Fibroblast of pulmonary artery (primary cell): Measurements from ENCODE around the gene SMIM5.

Experiments used
- DNase-seq: peaks from one replicate; pipeline ENCODE4 v3.0.0-alpha.2; 2010; ENCODE audit warnings: low read depth
- H3K4me3 ChIP-seq: replicated peaks from 2 replicates; pipeline ENCODE4 v1.5.1; 2011; ENCODE audit warnings: low read depth, mild to moderate bottlenecking, control low read depth, low read length, moderate library complexity
- TF ChIP-seq, protein P1 (sequence below): IDR thresholded peaks from 2 replicates; pipeline ENCODE4 v1.5.1; 2011; ENCODE audit warnings: mild to moderate bottlenecking, control low read depth, low read length, inconsistent platforms; ENCODE audit errors: missing control alignments

SMIM5 gene

DNA sequence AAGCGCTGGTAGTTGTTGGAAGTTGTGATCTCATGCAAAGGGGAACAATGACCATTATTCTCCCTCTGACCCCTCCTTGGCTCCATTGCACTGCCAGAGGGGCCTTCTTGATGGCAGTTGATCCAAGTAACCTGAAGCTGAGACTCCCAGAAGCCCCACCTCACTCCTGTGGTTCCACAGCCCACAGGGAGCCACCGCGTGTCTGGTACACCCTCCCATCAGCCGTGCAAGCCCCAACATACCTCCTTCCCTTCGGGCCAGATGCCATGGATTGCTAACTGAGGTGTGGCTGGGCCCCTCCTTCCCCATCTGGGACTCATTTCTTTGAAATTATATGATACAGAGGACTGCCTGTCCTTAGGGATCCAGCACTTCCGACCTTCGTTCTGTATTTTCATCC lies 51.7 kb downstream of the SMIM5 start:
- DNase-seq, result no peak
- no peak overlapping the region for H3K4me3 ChIP-seq
- TF ChIP-seq, protein P1, sequence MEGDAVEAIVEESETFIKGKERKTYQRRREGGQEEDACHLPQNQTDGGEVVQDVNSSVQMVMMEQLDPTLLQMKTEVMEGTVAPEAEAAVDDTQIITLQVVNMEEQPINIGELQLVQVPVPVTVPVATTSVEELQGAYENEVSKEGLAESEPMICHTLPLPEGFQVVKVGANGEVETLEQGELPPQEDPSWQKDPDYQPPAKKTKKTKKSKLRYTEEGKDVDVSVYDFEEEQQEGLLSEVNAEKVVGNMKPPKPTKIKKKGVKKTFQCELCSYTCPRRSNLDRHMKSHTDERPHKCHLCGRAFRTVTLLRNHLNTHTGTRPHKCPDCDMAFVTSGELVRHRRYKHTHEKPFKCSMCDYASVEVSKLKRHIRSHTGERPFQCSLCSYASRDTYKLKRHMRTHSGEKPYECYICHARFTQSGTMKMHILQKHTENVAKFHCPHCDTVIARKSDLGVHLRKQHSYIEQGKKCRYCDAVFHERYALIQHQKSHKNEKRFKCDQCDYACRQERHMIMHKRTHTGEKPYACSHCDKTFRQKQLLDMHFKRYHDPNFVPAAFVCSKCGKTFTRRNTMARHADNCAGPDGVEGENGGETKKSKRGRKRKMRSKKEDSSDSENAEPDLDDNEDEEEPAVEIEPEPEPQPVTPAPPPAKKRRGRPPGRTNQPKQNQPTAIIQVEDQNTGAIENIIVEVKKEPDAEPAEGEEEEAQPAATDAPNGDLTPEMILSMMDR, result no peak

DNA sequence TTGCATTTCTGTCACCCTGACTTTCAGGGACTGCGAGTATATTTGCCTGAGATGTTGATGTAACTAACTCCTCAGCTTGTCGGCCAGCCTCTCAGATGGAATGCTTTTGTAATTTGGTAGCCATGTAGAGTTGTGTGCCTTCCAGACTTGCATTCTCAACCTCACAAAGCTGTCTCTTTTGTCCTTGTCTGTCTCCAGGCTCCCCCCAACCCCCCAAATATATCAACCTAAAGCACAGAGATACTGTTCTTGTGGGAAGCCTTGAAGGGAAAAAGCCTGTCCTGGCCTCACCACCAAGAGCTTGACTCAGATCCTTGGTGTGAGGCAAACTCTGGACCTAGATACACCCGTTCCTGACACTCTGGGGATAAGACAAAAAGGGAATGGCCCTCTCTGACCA lies 52.3 kb downstream of the SMIM5 start:
- no peak overlapping the region for H3K4me3 ChIP-seq
- no peak for DNase-seq
- TF ChIP-seq, protein P1, result no peak

DNA sequence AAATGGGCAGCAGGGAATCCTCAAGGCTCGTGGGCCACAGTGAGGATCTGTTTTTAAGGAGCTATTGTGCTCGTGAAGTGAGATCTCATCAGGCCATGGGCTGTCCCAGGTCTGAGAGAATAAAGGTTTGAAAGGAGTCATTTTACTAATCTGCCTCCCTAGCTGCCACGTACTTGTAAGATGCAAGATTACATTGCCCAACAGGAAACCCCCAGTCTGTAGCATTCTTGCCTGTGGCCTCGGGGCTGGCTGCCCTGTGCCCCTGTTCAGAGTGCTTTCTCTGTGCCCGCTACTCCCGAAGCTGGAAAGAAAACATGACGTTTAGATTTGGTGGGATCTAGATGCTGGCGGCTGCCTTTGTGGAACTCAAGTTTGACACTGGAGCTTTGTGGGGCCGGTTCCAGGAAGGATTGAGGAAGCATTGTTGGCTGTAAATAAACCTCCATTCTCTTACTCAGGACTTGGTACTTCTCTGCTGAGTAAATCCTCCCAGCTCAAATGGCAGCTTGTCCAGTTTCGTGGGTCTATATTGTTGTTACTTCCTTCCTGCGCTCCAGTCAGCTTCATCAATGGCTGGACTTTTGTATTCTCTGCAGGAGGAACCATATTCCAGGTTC lies 55.1 kb downstream of the SMIM5 start:
- TF ChIP-seq, protein P1, result no peak
- no peak overlapping the region for H3K4me3 ChIP-seq
- peak; percentile 78 for DNase-seq

DNA sequence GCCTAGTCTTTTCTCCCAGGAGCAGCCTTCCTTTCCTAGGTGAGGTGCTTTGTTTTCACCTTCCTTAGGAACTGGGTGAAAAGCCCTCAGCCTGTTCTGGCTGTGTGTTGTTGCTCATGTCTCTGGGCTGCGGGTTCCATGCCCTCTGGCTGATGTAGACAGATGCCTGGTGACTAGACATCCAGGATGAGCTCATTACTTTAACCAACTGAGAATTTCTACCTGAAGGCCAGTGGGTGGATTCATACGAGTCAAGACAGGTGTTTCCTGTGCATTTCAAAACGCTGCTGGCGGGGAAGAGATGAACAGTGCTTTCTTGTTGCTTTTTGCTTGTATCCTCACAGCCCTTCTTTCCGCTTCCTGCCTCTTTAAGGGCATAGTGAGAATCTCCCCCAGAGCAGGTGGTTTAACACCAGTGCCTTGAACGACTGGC lies 56.2 kb downstream of the SMIM5 start:
- TF ChIP-seq, protein P1, result no peak
- no peak for DNase-seq
- H3K4me3 ChIP-seq, result no peak overlapping the region
